ENCODE data around the gene CMTM4.

CMTM4 gene

DNA sequence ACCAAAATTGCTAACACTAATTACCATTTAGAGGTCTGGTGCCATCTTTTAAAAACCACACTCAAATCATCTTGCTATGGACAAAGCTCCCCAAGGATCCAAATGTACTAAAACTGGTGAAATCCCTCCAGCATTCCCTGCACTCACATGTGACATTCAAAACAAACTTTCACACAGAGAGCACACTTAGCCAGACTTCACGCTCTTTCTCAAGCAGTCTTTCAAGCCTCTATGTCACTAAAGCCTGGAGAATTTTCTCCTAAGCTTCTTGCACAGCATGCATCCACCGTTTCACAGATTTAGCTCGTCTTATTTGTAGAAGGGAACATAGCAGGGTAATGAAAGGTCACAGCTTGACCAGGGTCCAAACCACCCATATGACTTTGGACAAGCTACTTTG lies 72.8 kb downstream of the CMTM4 start:
- TF ChIP-seq, protein P1, sequence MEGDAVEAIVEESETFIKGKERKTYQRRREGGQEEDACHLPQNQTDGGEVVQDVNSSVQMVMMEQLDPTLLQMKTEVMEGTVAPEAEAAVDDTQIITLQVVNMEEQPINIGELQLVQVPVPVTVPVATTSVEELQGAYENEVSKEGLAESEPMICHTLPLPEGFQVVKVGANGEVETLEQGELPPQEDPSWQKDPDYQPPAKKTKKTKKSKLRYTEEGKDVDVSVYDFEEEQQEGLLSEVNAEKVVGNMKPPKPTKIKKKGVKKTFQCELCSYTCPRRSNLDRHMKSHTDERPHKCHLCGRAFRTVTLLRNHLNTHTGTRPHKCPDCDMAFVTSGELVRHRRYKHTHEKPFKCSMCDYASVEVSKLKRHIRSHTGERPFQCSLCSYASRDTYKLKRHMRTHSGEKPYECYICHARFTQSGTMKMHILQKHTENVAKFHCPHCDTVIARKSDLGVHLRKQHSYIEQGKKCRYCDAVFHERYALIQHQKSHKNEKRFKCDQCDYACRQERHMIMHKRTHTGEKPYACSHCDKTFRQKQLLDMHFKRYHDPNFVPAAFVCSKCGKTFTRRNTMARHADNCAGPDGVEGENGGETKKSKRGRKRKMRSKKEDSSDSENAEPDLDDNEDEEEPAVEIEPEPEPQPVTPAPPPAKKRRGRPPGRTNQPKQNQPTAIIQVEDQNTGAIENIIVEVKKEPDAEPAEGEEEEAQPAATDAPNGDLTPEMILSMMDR (IDR thresholded peaks at IDR 0.05; ENCODE audit: low read depth, low read length, missing control alignments), result no peak
- no peak for DNase-seq (ENCODE audit: extremely low read depth, low read depth)
- no peak overlapping the region for H3K4me3 ChIP-seq (replicated peaks; ENCODE audit: low read depth, low read length)

DNA sequence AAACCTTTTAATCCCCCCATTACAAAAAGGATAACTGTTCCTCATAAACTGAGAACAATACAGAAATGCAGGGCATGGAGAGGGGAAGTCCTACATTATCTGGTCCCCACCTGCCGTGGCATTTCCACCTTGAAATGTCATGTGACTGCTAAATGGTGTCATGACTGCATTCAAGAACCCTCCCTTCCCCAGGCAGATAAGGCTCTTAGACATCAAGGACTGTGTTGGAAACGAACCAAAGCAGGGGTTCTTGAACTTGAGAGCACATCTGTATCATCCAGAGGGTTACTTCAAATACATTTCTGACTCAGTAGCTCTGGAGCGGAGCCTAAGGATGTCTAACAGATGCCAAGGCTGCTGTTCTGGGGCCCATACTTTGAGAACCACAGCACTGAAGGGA lies 73.7 kb downstream of the CMTM4 start:
- no peak overlapping the region for H3K4me3 ChIP-seq (replicated peaks; ENCODE audit: low read depth, low read length)
- TF ChIP-seq, protein P1 (IDR thresholded peaks at IDR 0.05; ENCODE audit: low read depth, low read length, missing control alignments), result no peak

DNA sequence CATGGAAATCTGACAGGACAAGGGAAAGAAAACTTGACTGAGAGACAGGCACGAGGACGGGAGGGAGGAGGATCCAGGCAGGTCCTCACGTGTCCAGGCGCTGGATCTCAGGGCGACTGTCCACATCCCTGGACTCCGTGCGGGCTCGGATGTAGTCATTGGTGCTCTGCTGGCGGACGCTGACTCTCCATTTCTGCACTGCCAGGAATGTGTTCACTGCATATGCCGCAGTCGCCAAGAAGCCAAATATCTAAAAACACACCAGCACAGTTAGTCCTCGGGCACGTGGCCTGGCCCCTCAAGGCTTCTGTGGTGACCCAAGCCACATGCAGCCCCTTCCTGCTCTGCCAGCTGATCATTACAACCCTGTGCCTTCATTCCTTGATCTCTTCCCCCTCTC lies 74.6 kb downstream of the CMTM4 start:
- no peak overlapping the region for H3K4me3 ChIP-seq (replicated peaks; ENCODE audit: low read depth, low read length)
- TF ChIP-seq, protein P1 (IDR thresholded peaks at IDR 0.05; ENCODE audit: low read depth, low read length, missing control alignments), result no peak
- DNase-seq (ENCODE audit: extremely low read depth, low read depth), result no peak

More for the DNA sequence above, 73.7 kb downstream of the CMTM4 start:
- DNase-seq (ENCODE audit: extremely low read depth, low read depth), result no peak

DNA sequence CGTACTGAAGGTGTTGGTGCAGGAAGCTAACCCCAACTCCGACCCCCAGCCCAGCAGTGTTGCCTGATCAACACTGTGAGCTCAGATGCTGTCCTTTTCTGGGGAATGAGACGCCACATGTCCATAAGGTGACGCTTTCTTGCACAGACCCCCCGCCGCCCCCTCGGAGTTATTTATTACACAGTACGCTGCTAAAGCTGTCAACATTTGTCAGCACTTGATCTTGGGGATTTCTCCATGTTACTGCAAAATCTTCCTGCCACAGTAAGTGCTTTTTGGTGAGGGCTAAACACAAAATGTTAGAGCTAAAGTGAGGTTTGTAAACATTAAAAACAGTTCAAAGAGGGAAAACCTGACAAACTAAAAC lies 76.1 kb downstream of the CMTM4 start:
- H3K4me3 ChIP-seq (replicated peaks; ENCODE audit: low read depth, low read length), result no peak overlapping the region
- TF ChIP-seq, protein P1 (IDR thresholded peaks at IDR 0.05; ENCODE audit: low read depth, low read length, missing control alignments), result no peak
- no peak for DNase-seq (ENCODE audit: extremely low read depth, low read depth)

DNA sequence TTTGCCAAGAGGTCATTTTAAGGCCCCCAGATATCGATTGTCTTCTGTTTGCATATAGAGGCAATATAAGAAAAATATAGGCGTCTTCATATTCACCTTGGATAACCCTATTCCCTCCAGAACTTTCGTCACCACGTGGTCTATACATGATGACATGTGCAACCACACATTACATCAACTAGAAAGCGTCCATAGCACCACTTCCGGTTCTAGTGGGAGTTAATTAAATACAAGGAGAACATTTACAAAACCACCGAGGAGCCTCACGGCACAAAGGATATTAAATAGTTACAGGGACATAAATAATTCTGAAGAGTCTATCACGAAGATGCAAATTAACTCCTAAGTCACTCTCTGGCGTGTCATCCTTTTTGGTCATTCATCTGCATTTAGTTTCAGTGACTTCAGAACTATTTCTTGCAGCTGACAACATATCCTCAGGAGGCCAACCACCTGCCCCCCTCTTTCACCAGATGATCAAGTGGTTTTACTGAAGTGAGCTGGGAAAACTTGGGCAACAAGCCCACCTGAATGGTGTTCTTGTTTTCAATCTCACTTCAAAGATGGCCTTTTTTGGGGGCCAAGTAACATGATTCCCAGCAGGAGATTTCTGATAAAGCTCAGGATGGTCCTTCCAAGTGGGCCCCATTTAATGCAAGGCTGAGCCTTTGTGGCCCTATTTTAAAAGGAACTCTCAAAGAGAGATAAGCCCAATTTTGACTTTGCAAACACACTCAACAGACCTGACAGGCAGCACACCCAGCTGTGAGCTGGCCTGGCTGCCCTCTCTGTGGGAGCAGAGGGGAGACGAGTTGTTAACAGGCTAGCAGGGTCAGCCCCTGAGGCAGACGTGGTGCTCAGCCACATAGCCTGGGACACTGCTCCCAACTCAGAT lies 76.8 kb downstream of the CMTM4 start:
- no peak for DNase-seq (ENCODE audit: extremely low read depth, low read depth)
- H3K4me3 ChIP-seq (replicated peaks; ENCODE audit: low read depth, low read length), result no peak overlapping the region
- TF ChIP-seq, protein P1 (IDR thresholded peaks at IDR 0.05; ENCODE audit: low read depth, low read length, missing control alignments), result no peak

DNA sequence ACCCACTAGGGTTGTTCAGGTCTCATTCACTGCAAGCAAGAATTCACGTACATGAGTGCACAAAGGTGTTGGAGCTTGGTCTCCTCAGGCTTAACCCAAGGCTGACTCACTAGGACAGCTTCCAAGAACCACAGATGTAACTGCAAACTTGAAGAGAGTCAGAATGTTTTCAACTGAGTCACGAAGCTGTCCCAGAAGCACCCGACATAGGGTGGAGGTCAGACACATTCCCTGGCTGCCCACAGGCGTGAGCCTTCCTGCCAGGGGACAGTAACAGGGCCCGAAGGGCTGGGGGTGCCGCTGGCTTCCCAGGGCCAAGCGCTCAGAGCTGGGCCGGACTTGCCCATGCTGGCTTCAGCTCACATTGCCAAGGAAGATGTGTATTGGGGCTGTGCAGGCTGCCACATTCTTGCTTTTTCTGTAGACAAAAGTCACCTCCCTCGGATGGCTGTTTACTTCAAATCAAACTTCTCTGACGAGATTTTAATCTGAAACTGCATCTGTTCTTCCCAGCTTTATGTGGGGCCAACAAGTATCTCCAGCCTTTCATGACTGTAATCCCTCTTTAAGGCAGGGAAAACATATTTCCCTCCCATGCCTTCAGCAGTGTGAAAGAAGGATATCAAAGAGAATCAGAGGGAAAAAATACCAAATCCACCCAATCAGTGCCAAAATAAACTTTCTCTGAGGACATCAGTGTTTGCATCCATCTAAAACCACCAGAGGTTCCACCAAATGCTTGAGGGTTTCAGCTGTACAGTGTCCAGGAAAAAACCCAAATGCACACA lies 77.8 kb downstream of the CMTM4 start:
- DNase-seq (ENCODE audit: extremely low read depth, low read depth), result peak; percentile 87
- TF ChIP-seq, protein P1 (IDR thresholded peaks at IDR 0.05; ENCODE audit: low read depth, low read length, missing control alignments), result no peak
- no peak overlapping the region for H3K4me3 ChIP-seq (replicated peaks; ENCODE audit: low read depth, low read length)

Data from HFF-Myc (cell line).